Measurements from ENCODE around the gene TRIP12.

DNA sequence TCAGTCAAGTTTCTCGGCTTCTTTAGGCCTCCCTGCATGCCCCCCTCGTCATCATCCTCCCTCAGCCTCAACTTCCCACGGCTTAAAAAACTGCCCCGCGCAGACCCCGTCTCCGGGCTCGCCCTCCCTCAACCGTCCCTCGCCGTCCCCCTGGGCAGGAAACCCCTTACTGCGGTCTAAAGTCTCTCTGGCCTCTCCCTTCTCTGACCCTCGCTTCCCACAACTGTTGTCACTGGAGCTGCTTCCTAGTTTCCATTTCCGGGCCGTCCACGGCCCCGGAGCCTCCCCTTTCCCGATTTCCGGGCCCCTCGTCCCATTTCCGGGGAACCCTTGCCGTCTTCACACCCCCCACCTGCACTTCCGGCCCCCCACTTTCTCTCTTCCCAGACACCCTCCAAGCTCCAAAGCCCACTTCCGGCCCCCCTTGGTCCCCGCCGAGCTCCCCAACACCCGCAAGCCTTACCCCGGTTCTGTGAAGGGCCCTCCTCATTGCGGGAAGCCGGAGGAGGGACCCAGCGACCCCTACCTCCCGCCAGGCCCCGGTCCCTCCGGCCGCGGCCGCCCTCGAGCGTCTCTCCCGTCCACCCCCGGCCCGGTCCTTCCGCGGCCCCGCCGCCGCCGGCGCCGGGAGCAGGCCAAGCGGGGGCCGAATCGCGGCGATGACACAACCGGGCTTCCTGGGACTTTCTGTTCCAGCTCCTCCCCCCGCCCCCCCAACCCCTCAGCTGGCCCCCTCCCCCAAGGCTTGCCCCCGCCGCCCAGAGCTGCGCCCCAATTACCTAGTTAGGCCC lies 513 bp downstream of the TRIP12 start:
- TF ChIP-seq POLR2A (IDR thresholded peaks at IDR 0.05; ENCODE audit: low read length) (no peak), GATA1 (IDR thresholded peaks at IDR 0.05; ENCODE audit: low read depth, low read length) (no peak)
